K562 (cell line): Measurements from ENCODE around the gene ZNF77. TPM values are rescaled to one million over a fixed set of nuclear protein-coding genes. Genes with fewer than 3 reads are reported as not detected.

ENCODE experiments used
- ATAC-seq: fragments of 200-7000 bp; cut with Tn5 transposase; 3 replicates; pipeline ENCODE4 v1.9.1; 2020; ENCODE audit warnings: moderate library complexity
- BruUV-seq: library from RNA; stranded (reverse); fragments of 400-500 nt; replicated peaks from 2 replicates; lab custom pipeline; 2021; lab: Mats Ljungman, UMichigan
- CTCF ChIA-PET: fragments of 300-600 bp; formaldehyde crosslinking; extraction: SDS; loops from one replicate; lab custom pipeline; 2021; ENCODE audit warnings: low intra/inter-chr PET ratio; lab: Yijun Ruan, JAX
- POLR2A ChIA-PET: fragments of 300-600, 350-650 bp; sonication (Branson Sonifier 250); formaldehyde crosslinking; extraction: SDS; loops from one replicate; lab custom pipeline; 2021; ENCODE audit warnings: antibody characterized with exemption, inconsistent platforms; lab: Yijun Ruan, JAX
- DNase-seq, 4 experiments: peaks; one replicate each; pipeline versions ENCODE4 v3.0.0 to v3.0.0-alpha.2; 2011 to 2018; ENCODE audit warnings: low spot score in 3 of 4, mixed read lengths in 3 of 4; ENCODE audit errors: extremely low read depth in 1 of 4
- FAIRE-seq: peaks from 2 replicates; lab custom pipeline; 2011; peaks lifted over from hg19 to GRCh38; lab: Jason Lieb, UNC
- H2AFZ ChIP-seq: 2 replicates; pipeline ENCODE4 v1.6.0; 2011; ENCODE audit warnings: low read depth, low read length, control low read depth, inconsistent platforms
- H3K27ac ChIP-seq: fragments of 200-600 bp; 3 replicates; pipeline ENCODE4 v1.8.0; 2011; ENCODE audit warnings: low read depth, mild to moderate bottlenecking, control low read depth, inconsistent platforms, low read length, moderate library complexity, mixed read lengths; ENCODE audit errors: extremely low read depth
- H3K27me3 ChIP-seq, 2 experiments: fragments of 300-600 bp in 1 of 2; 2 replicates in 1 of 2; 3 replicates in 1 of 2; pipeline versions ENCODE4 v1.6.0 to v1.8.0; 2011; ENCODE audit warnings: inconsistent platforms in 2 of 2, low read length in 2 of 2, mild to moderate bottlenecking in 1 of 2, mixed read lengths in 1 of 2, moderate library complexity in 1 of 2; ENCODE audit not compliant: control insufficient read depth in 2 of 2, insufficient read depth in 2 of 2
- H3K36me3 ChIP-seq: fragments of 300-600 bp; 3 replicates; pipeline ENCODE4 v1.8.0; 2011; ENCODE audit warnings: mild to moderate bottlenecking, low read length, inconsistent platforms; ENCODE audit not compliant: control insufficient read depth, insufficient read depth
- H3K4me1 ChIP-seq, 2 experiments: fragments of 200-600 bp in 1 of 2; replicated peaks in 1 of 2; 2 replicates in 1 of 2; 3 replicates in 1 of 2; pipeline versions ENCODE4 v1.5.1 to v1.8.0; 2011; ENCODE audit warnings: inconsistent platforms in 2 of 2, low read length in 2 of 2, mild to moderate bottlenecking in 1 of 2, mixed read lengths in 1 of 2, moderate library complexity in 1 of 2; ENCODE audit not compliant: control insufficient read depth in 2 of 2, insufficient read depth in 2 of 2
- H3K4me2 ChIP-seq: 2 replicates; pipeline ENCODE4 v1.6.1; 2011; ENCODE audit warnings: low read length, control low read depth, inconsistent platforms, mixed read lengths; ENCODE audit not compliant: insufficient read depth
- H3K4me3 ChIP-seq: fragments of 200-600 bp; sonication (generic), shearing (Covaris generic); 2 replicates; pipeline ENCODE4 v1.5.1; 2016; ENCODE audit warnings: control low read depth, inconsistent platforms
- H3K79me2 ChIP-seq: fragments of 200-600 bp; 3 replicates; pipeline ENCODE4 v1.8.0; 2011; ENCODE audit warnings: low read length, inconsistent platforms; ENCODE audit not compliant: control insufficient read depth, insufficient read depth
- H3K9ac ChIP-seq, 2 experiments: 2 replicates each; pipeline versions ENCODE4 v1.6.0 to v1.6.1; 2011; ENCODE audit warnings: low read depth in 2 of 2, low read length in 2 of 2, control low read depth in 1 of 2, inconsistent platforms in 1 of 2, mild to moderate bottlenecking in 1 of 2, mixed read lengths in 1 of 2; ENCODE audit not compliant: insufficient read depth in 1 of 2
- H3K9me1 ChIP-seq: one replicate; pipeline ENCODE4 v1.6.0; 2011; ENCODE audit warnings: inconsistent platforms, mild to moderate bottlenecking, low read length, moderate library complexity; ENCODE audit not compliant: control insufficient read depth, insufficient read depth
- H3K9me3 ChIP-seq: replicated peaks from 2 replicates; pipeline ENCODE4 v1.5.1; 2011; ENCODE audit warnings: low read depth, low read length, inconsistent platforms; ENCODE audit not compliant: control insufficient read depth, insufficient read depth
- H4K20me1 ChIP-seq: replicated peaks from 2 replicates; pipeline ENCODE4 v1.6.1; 2011; ENCODE audit warnings: low read length, inconsistent platforms, mixed read lengths; ENCODE audit not compliant: control insufficient read depth, insufficient read depth
- MYC ChIP-seq, 2 experiments: fragments of 250-450 bp in 1 of 2; sonication (Bioruptor Pico) in 1 of 2; IDR thresholded peaks; 2 replicates each; pipeline versions ENCODE4 v1.5.1 to v1.6.1; 2012 to 2021; ENCODE audit warnings: low read depth in 2 of 2, borderline replicate concordance in 1 of 2, improper control_type of control experiment in 1 of 2, low read length in 1 of 2, mild to moderate bottlenecking in 1 of 2, moderate library complexity in 1 of 2
- RBFOX2 ChIP-seq: fragments of 200-400 bp; formaldehyde crosslinking; IDR thresholded peaks from 2 replicates; pipeline ENCODE4 v1.6.1; 2017; ENCODE audit warnings: low read depth, mild to moderate bottlenecking, low read length, moderate library complexity
- WGBS: fragments of 100-300 bp; shearing (Covaris generic); methylation state at CpG from one replicate; pipeline ENCODE4 v1.1.6; 2016; ENCODE audit warnings: low coverage, mixed read lengths; ENCODE audit not compliant: insufficient coverage; ENCODE audit errors: missing lambda C conversion rate; 5-methylcytosine and 5-hydroxymethylcytosine counted together
- in situ Hi-C: fragments of 300-500 bp; cut with MboI; formaldehyde crosslinking; loops from 4 replicates; pipeline ENCODE4 v1.15.0; 2018; ENCODE audit warnings: inconsistent platforms, mixed read lengths
- intact Hi-C: fragments of 100-400 bp; cut with micrococcal nuclease; formaldehyde crosslinking; loops from 2 replicates; pipeline ENCODE4 v1.14.2; 2022
- polyA plus RNA-seq, 8 experiments: library from polyadenylated mRNA; depleted of rRNA in 4 of 8; stranded (reverse) in 5 of 8; unstranded in 3 of 8; fragments of >200 nt; fragmentation: Nextera tagmentation in 2 of 8; fragmentation: Illumina TruSeq in 1 of 8; extraction: Ambion mirVana in 2 of 8; extraction: Trizol in 1 of 8; gene quantifications; 2 replicates each; pipeline versions ENCODE4 v1.2.1 to v1.2.3, GENCODE V29; 2011 to 2014; ENCODE audit warnings: inconsistent platforms in 1 of 8, missing spikeins in 1 of 8
- total RNA-seq, 7 experiments: library from RNA; depleted of rRNA in 6 of 7; stranded (reverse); fragments of >200 nt in 6 of 7; fragmentation: Illumina TruSeq in 2 of 7; extraction: Trizol in 2 of 7; gene quantifications; 2 replicates each; pipeline versions ENCODE4 v1.2.1 to v1.2.3, GENCODE V29; 2011 to 2021; ENCODE audit warnings: low replicate concordance in 1 of 7
- TF ChIP-seq, protein P1 (sequence below): fragments of 450-650 bp; IDR thresholded peaks from one replicate; pipeline ENCODE4 v1.6.1; 2018; ENCODE audit warnings: mild to moderate bottlenecking, moderate library complexity; ENCODE audit not compliant: partially characterized antibody

ZNF77 gene
- total and polyA plus RNA-seq, 9 of the 15 experiments (the other 6 are each of a cell fraction or from before 2014, with no cell fraction given) = 4.3 to 14.5 (median 7.7) TPM

DNA sequence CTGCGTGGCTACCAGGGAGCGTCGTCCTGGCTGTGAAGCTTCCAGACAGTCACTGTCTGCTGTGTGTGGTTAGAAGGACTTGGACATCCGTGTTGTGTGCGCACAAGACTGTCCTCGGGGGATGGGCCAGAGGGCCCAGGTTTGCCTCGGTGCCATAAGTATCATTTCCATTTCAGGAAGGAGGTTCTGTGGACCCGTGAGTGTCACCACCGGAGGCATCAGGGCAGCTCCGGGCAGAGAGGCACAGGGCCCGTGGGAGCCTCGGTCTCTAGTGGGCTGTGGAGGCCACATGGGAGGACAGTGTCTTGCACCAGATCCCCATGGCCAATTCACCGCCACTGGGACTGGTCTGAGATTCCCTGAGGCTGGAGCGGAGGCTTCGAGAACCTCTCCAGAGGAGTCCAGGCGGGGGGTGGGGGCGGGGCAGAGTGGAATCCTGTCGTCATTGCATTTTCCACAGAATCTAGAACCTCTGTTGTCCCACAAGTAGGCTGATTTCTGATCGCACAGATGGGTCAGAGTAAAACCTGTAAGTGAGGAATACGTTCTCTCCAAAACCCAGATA, 38.1 kb downstream of the ZNF77 start:
- 88% methylated on average over 20 of the region's 20 CpGs for WGBS
- ChIA-PET CTCF (no interaction called here), POLR2A (no interaction called here)
- Histone ChIP-seq H3K27me3 (no peaks in the 10 kb centered on the region), H3K79me2 (peaks cover 71% of the 10 kb centered on the region), H3K4me3 (no peak overlapping the region), H3K36me3 (peaks cover 16% of the 10 kb centered on the region; the same call in 2 of the 3 replicates), H2AFZ (no peak overlapping the region), H3K9me1 (no peaks in the 10 kb centered on the region), H3K9me3 (peaks cover 5% of the 10 kb centered on the region; the same call in 1 of the 2 replicates), H4K20me1 (0 out of 2 replicates have a peak, but pooled peaks cover 4% of the 10 kb centered on the region), H3K27ac (no peak overlapping the region), H3K4me1 (peaks cover 12 to 25% of the 10 kb centered on the region in 2 experiments; a peak in 4 of 5 replicates), H3K9ac (peak overlapping the region in 1 of 2 experiments; percentile 28; a peak in 2 of 4 replicates), H3K4me2 (no peak overlapping the region)
- intact Hi-C loops = no loop called here
- BruUV-seq = no TSS peak
- TF ChIP-seq RBFOX2 (peak; percentile 19; the same call in 1 of the 2 replicates), MYC (IDR thresholded peaks at IDR 0.05; ENCODE audit: low read depth, low read length) (no peak), MYC (CRISPR knock-in tag; IDR thresholded peaks at IDR 0.05; ENCODE audit: borderline replicate concordance, low read depth) (no peak)
- TF ChIP-seq, protein P1, sequence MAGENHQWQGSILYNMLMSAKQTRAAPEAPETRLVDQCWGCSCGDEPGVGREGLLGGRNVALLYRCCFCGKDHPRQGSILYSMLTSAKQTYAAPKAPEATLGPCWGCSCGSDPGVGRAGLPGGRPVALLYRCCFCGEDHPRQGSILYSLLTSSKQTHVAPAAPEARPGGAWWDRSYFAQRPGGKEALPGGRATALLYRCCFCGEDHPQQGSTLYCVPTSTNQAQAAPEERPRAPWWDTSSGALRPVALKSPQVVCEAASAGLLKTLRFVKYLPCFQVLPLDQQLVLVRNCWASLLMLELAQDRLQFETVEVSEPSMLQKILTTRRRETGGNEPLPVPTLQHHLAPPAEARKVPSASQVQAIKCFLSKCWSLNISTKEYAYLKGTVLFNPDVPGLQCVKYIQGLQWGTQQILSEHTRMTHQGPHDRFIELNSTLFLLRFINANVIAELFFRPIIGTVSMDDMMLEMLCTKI = no peak
- in situ Hi-C loops = no loop called here
- no peak for FAIRE-seq
- ATAC-seq = no peak
- DNase-seq = no peak
